ENCODE measurements around the gene ZBTB33.
A peak's percentile ranks its signal among the peaks of the same experiment; 100 is the strongest.

The ZBTB33 gene

GRCh38 chrX:120244735-120245498 lies 5.7 kb upstream of the ZBTB33 start (continued):
- TF ChIP-seq, protein P1, sequence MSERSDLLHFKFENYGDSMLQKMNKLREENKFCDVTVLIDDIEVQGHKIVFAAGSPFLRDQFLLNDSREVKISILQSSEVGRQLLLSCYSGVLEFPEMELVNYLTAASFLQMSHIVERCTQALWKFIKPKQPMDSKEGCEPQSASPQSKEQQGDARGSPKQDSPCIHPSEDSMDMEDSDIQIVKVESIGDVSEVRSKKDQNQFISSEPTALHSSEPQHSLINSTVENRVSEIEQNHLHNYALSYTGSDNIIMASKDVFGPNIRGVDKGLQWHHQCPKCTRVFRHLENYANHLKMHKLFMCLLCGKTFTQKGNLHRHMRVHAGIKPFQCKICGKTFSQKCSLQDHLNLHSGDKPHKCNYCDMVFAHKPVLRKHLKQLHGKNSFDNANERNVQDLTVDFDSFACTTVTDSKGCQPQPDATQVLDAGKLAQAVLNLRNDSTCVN (tag by site-specific recombination; optimal IDR thresholded peaks at IDR 0.05): peak; percentile 51
- TF ChIP-seq, protein P2, sequence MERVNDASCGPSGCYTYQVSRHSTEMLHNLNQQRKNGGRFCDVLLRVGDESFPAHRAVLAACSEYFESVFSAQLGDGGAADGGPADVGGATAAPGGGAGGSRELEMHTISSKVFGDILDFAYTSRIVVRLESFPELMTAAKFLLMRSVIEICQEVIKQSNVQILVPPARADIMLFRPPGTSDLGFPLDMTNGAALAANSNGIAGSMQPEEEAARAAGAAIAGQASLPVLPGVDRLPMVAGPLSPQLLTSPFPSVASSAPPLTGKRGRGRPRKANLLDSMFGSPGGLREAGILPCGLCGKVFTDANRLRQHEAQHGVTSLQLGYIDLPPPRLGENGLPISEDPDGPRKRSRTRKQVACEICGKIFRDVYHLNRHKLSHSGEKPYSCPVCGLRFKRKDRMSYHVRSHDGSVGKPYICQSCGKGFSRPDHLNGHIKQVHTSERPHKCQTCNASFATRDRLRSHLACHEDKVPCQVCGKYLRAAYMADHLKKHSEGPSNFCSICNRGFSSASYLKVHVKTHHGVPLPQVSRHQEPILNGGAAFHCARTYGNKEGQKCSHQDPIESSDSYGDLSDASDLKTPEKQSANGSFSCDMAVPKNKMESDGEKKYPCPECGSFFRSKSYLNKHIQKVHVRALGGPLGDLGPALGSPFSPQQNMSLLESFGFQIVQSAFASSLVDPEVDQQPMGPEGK (tag by site-specific recombination; IDR thresholded peaks at IDR 0.05): peak; percentile 10; the same call in 1 of the 2 replicates
- TF ChIP-seq ZNF596 (tag by site-specific recombination; IDR thresholded peaks at IDR 0.05) (0 out of 2 replicates have a peak, but pooled peaks have one; percentile 43), HOXD13 (CRISPR knock-in tag; IDR thresholded peaks at IDR 0.05; ENCODE audit: borderline replicate concordance) (peak; percentile 82; the same call in 1 of the 2 replicates), PRDM10 (tag by site-specific recombination; IDR thresholded peaks at IDR 0.05) (no peak), ZNF132 (tag by site-specific recombination; IDR thresholded peaks at IDR 0.05; ENCODE audit: borderline replicate concordance) (no peak), ZNF211 (tag by site-specific recombination; IDR thresholded peaks at IDR 0.05; ENCODE audit: low read depth) (no peak), TCF7L2 (IDR thresholded peaks at IDR 0.05; ENCODE audit: borderline replicate concordance, low read depth, low read length) (no peak), ZNF610 (tag by site-specific recombination; IDR thresholded peaks at IDR 0.05; ENCODE audit: borderline replicate concordance) (peak; percentile 74; the same call in 1 of the 2 replicates), ZBTB8A (tag by site-specific recombination; IDR thresholded peaks at IDR 0.05) (0 out of 2 replicates have a peak, but pooled peaks have one; percentile 41), ZNF274 (IDR thresholded peaks at IDR 0.05; ENCODE audit: low read length) (no peak), ZNF274 (tag by site-specific recombination; IDR thresholded peaks at IDR 0.05; ENCODE audit: borderline replicate concordance) (no peak), ZNF544 (tag by site-specific recombination; IDR thresholded peaks at IDR 0.05) (no peak), ZNF529 (tag by site-specific recombination; IDR thresholded peaks at IDR 0.05; ENCODE audit: insufficient replicate concordance) (no peak), KLF10 (tag by site-specific recombination; IDR thresholded peaks at IDR 0.05) (0 out of 2 replicates have a peak, but pooled peaks have one; percentile 53), ZNF521 (tag by site-specific recombination; IDR thresholded peaks at IDR 0.05) (no peak), ZNF133 (tag by site-specific recombination; IDR thresholded peaks at IDR 0.05) (no peak), ZNF707 (tag by site-specific recombination; IDR thresholded peaks at IDR 0.05) (no peak), MYNN (tag by site-specific recombination; IDR thresholded peaks at IDR 0.05; ENCODE audit: borderline replicate concordance) (peak; percentile 70; the same call in 1 of the 2 replicates), ZBTB49 (tag by site-specific recombination; IDR thresholded peaks at IDR 0.05; ENCODE audit: low read depth) (no peak), KLF16 (tag by site-specific recombination; IDR thresholded peaks at IDR 0.05) (peak; percentile 79; the same call in 1 of the 2 replicates), INSM2 (tag by site-specific recombination; IDR thresholded peaks at IDR 0.05) (peak; percentile 77; the same call in 1 of the 2 replicates), SCRT2 (tag by site-specific recombination; IDR thresholded peaks at IDR 0.05) (no peak), ZNF530 (tag by site-specific recombination; IDR thresholded peaks at IDR 0.05; ENCODE audit: low read depth) (no peak), ZNF155 (tag by site-specific recombination; IDR thresholded peaks at IDR 0.05) (no peak)
- TF ChIP-seq, protein P3, sequence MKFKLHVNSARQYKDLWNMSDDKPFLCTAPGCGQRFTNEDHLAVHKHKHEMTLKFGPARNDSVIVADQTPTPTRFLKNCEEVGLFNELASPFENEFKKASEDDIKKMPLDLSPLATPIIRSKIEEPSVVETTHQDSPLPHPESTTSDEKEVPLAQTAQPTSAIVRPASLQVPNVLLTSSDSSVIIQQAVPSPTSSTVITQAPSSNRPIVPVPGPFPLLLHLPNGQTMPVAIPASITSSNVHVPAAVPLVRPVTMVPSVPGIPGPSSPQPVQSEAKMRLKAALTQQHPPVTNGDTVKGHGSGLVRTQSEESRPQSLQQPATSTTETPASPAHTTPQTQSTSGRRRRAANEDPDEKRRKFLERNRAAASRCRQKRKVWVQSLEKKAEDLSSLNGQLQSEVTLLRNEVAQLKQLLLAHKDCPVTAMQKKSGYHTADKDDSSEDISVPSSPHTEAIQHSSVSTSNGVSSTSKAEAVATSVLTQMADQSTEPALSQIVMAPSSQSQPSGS (tag by site-specific recombination; IDR thresholded peaks at IDR 0.05; ENCODE audit: low read depth): no peak

Data from HEK293 (cell line).